Measurements from ENCODE around the gene DMRT2.

DMRT2 gene

DNA sequence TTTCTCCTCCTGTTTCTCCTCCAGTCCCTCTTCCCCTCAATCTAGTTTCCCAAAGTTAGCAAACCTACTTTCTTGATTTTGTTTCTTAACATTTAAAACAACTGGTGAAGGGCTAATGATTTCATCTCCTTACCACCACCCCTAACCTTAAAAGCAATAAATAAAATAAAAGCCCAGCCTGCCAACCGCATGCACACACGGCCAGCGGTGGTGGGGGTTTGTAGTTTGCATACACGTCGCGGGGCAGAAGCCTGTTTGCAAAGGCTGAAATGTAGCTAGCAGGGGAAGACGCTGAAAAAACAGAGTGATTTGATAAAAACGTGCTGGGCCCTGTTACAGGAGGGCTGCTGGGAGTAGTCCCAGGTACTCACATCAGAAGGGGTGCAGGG lies 1.9 kb upstream of the DMRT2 start:
- DNase-seq = no peak

DNA sequence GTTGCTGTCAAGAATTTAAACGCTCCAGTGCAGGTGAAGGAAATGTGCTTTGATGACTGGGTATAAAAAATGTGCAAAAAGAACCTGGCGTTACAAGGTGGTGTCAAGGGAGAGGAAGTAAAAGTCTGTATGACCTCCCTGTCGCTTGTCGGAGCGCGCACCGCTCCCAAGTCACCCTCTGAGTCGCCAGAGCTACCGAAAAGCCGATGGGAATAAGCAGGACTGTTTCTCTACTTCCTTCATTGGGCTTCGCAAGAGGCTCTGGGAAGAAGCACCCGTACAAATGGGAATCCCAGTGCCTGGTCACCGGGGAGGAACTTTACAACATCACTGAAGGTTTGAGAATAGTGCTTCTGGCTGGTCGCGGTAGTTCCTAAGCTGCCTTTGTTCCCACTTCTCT lies 1.3 kb upstream of the DMRT2 start:
- DNase-seq = no peak

DNA sequence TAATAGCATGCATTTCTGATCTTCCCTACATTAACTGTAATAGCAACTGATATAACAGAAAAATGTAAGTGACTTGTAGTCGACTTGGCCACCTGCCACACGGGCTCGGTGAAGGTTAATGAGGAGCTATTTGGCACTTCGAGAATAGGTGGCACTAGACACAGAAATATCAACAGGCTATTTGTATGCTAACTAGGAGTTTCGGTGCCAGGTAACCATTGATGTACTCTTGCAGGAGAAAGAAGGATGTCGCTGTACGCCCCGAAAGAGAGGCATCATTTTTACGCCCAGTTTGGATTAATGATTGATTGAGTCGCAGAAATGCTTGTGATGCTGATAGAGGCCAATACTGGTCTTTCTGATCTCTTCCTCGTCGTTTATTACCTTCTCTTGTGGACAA lies 516 bp upstream of the DMRT2 start:
- DNase-seq = no peak

DNA sequence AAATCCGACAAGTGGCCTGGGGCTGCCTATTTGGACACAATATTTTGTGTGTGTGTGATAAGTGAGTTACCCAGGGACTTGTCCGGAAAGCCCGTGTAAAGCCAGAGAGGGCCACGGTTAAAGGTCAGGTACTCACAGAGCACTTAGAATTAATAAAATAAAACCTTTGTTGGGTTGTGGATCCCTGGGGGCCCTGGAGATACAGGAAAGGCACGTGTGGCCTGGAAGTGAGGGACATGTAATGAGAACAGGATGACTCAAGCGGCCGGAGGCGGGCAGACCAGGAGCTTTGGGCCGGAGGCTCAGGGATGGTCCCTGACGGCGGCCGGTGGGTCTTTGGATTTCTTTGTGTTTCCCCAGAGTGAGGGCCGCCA lies 1.0 kb downstream of the DMRT2 start:
- no peak for DNase-seq

DNA sequence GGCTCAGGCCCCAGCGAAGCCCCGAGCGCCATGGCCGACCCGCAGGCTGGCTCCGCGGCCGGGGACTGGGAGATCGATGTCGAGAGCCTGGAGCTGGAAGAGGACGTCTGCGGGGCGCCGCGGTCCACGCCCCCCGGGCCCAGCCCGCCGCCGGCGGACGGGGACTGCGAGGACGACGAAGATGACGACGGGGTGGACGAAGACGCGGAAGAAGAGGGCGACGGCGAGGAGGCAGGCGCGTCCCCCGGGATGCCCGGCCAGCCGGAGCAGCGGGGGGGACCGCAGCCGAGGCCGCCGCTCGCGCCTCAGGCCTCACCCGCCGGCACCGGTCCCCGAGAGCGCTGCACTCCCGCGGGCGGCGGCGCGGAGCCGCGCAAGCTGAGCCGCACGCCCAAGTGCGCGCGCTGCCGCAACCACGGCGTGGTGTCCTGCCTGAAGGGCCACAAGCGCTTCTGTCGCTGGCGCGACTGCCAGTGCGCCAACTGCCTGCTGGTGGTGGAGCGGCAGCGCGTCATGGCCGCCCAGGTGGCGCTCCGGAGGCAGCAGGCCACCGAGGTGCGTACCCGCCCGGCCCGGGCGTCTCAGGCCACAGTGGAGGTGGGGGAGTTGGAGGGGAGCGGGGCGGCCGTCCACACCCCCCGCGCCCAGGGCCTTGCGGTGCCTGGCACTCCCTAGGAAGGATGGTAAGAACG lies 1.6 kb downstream of the DMRT2 start:
- no peak for DNase-seq

DNA sequence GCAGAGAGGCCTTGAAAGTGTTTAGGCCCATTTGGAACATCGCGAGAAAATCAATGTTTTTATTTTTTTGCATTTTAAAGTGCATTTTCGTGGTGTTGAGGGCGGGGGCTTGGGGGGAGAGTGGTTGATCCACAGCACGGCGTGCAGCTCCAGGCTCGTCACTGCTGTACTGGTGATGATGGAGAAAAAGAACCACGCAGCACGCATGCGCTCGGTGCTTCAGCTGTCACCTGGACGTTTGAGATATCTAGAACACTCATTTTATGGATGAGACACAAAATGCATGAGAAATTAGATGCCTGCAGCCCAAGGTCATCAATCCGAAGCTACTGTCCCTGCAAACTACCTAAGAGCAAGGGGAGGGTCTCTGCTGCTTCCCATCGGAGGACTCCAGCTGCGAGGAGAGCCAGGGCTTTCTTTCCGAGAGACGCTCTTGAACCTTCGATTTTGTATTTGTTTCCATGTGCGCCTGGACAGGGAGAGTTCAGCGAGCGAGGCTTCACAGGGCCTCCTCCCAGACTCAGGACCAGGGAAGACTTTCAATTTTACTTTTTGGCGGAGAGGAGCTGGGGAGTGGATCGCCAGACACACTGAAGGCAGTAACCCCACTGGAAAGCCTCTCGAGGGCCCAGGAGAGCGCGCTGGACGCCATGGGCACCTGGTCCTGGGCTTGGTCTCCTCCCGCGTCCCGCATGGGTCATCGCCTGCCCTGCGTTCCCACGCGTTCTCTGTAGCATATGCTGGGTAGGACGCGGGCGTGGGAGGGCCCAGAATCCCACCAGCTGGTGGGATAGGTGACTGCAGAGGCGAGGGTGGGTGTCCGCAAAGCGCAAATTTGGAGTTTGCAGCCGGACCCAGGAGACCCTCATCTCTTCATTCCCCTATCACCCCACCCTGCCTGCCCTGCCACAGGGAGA lies 2.5 kb downstream of the DMRT2 start:
- DNase-seq = no peak

DNA sequence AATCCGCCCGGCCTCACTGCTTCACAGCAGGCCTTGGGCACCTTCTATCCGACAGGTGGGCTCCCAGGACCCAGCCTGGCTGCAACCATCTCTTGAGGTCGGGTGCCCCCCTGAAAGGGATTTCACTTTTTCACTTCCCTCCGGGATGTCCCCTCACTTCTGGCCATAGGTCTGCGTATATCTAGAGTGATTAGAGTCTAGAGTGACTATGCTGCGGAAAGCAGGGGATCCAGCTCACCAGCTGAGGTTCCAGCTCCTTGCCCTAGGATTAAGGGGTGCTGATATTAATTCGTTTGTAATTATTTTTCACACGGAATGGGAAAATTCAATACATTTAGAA lies 3.1 kb downstream of the DMRT2 start:
- DNase-seq = no peak

DNA sequence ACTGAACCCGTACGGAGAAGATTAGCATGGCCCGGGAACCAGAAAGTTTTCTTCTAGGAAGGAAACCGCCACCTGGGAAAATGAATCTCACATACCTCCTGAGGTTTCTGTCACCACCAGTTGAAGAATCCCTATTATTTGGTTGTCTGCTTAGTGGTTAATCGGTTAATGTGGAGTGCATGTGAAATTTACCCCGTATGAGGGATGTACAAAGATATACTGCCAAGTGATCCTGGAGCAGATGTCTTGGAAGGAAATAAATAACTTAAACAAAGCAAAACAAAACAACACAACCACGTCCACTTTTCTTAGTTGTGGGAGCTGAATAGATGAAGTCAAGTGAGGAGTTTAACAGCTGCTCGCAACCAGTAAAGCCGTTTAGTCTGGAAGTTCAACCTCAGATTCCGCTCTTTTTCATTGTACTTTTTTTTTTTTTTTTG lies 3.8 kb downstream of the DMRT2 start:
- DNase-seq = no peak

DNA sequence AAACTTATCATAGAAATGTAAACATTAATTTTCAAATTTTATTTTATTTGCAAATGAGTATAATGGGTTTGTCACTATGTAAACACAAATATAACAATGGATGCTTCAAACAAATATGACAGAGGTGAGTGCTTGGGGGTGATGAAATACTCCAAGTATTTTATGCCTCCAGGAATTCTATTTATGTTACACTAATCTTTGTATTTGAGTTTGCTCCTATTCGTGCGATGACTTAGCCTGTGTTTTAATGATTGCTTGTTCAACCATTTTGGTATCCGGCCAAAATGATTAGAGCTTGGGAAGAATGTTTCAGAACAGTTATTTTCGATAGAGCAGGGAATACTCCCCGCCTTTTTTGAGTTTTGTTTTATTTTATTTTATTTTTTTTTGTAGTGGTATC lies 5.0 kb downstream of the DMRT2 start:
- DNase-seq = no peak

DNA sequence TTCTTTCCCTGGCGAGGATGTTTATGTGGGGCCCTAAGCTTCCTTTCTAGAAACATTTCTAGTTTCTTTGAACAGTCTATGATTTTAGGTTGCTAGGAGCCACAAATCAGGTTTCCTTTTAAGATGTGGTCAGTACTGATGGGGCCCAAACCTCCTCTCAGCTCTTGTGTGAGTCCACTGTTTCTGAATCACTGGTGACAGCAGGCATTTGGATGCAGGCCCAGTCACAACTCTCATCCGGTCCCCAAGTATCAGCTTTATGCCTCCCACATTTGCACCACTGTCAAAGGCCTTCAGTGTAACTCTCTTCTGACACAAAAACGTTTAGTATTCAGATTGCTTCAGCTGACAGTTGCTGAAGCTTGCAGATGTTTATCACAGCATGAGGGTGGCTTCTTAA lies 7.8 kb downstream of the DMRT2 start:
- DNase-seq = no peak

DNA sequence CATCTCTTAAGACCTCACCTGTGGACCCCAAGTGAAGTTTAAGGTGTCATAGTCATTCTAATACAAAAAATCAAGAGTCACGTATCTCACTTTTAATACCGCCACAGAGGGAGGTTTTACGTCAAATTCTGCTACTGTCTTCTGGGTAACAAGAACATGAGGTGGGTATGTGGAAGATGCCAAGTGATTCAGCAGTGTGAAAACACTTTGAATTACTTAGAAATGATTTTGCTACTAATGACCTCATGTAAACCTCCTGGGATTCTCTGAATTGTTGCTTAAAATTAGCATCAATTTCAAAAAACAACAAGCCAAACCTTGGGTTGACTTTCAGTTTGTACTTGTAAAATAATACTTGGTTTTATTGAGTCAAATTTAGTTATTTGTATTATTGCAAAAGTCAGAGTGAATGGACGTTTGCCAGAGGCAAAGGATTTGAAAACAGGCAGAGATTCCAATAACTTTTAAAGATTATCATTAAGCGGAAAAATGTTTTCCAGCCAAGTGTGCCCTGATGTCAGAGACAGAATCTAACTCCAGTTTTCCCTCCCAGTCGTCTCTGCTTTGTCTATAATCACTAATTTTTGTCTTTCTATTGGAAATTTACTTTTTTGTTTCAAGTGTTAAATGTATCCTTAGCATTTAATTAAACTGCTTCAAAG lies 8.8 kb downstream of the DMRT2 start:
- no peak for DNase-seq

DNA sequence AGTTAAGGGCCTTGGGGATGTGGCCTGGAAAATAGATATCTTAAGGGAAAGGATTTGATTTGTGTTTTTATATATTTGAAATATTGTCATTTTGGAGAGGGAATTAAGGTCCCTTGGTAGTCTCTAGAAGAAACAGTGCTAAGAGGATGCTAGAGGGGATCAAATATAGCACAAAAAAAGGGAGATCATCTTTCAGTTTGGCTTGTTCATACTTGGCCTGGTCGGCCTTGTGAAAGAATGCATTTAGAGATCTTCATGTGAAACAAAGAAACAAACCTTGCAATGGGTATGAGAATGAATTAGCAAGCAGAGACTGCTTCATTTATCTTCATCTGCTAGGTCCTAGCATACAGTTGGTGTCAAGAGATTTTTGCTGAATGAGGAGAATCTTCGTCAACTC lies 15.0 kb downstream of the DMRT2 start:
- no peak for DNase-seq

DNA sequence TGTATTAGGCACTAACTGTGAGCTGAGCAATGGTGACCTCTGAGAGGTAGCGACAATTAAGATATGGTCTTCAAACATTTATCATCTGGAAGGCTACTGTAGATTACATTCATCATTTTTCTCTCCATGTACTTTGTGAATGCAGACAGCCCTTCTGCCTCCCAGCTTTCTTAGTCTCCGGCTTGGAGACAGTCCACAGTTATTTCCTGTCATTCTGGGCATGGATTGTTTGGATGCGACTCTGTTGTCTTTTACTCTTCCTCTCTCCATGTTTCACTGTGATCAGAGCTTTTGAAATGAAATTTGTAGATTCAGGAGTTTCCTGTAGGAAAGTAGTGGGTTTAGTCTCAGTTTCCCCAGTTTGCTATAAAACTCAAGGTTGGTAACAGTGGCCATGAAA lies 20.5 kb downstream of the DMRT2 start:
- DNase-seq = no peak

DNA sequence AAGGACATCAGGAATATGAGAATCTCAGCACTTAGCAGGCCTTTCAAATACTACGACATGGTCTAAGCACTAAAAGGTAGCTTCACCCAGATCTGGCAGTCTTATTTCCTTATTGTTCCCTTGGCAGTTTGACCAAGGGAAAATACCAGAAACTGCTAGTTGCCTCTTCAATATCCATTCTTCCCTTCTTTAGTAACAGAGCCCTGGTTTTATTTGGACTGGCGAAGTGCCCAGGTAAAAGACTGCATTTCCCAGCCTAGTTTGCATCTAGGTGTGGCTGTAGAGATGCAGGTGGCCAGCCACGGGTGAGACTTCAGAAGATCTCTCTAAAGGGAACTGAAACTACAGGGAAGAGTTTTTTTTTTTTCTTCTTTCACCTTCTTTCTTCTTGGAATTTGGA lies 21.6 kb downstream of the DMRT2 start:
- DNase-seq = no peak

DNA sequence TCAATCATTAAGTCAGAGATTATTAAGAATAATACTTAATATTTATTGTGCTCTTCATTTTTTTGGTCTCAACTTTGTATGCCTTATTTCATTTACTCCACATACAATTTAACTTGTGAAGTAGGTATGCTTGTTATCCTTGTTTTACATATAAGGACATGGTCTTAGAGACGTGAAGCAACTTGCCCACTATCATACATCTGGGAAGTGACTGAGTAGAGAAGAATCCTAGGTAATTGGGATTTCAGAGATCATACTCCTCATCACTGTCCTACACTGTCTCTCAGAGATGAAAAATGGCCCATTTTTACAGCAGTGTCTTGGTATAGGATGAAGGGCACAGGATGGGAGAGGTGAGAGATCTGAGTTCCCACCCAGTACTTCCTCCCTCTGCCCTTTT lies 23.3 kb downstream of the DMRT2 start:
- DNase-seq = no peak

DNA sequence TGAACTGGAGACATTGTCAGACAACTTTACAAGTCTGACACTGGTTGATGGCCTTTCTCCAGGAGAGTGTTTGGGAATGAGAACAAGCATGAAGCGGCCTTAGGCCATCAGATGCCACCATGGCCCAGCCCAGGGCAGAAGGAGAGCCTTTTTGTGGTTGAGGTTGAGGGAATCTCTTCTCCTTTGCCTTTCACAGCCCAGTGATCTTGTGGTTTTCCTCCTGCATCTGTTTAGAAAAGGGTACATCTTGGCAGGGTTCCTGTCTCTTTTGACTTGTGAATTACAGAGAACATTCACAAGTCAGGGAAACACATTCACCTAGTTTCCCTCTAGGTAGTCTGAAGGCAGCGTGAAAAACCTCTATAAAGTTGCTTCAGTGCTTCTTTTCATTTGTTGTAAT lies 27.5 kb downstream of the DMRT2 start:
- no peak for DNase-seq

DNA sequence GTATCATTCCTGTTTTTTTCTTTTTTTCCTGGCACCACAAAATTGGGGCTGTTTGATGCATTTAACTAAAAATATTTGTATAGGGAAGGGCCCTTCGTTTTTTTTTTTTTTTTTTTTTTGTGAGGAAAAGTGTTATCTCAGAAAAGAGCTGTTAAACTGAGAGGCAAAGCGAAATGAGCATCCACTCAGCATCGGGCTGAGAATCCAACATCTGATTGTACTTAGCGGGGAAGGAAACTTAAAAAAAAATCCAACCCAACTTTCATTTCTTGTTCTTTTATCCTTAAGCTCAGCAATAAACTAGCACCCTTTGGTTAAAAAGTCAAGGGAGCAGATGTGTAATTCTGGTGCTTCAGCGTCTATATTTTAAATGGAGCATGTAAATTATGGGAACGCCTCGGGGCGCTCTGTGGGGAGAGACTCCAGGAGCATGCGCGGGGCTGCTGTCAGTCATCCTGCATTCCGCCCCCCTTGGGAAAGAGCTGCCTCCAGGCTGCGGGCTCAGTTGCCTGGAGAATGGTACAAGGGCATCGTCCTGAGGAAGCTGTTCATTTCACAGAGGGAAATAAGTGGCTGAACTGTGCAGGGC lies 33.3 kb downstream of the DMRT2 start:
- no peak for DNase-seq

DNA sequence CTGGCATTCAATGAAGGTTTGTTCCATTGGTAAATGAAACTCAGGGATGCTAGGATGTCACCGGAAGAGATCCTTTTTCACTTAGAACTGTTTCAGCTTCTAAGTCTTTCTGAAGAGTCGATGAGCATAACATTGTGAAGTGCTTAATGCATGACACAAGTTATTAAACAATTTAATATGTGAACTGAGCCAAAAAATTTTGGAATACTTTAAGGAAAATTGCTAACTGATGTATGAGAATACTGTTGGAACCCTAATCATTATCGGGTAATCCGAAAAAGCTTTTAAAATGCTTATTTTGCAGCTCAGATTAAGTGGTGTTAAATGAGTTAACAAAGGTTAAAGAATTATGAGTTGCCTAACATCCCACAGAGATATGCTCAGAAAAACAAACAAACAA lies 34.9 kb downstream of the DMRT2 start:
- no peak for DNase-seq

DNA sequence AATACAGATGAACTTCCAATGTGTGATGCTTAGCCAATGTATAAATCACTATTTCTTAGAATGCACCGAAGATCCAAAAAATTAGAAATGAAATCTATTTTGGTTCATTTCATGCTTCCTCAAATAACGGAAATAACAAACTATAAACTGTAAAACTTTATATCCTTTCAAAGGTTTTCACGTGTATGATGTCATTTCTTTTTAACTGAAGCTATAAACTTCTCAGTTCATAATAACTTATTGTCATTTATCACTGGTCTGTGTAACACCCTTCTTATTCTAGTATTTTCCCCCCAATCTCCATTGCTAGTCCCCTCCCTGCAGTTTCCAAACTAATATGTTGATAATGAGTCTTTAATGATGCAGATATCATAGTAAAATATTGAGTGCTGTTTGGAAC lies 36.4 kb downstream of the DMRT2 start:
- no peak for DNase-seq

DNA sequence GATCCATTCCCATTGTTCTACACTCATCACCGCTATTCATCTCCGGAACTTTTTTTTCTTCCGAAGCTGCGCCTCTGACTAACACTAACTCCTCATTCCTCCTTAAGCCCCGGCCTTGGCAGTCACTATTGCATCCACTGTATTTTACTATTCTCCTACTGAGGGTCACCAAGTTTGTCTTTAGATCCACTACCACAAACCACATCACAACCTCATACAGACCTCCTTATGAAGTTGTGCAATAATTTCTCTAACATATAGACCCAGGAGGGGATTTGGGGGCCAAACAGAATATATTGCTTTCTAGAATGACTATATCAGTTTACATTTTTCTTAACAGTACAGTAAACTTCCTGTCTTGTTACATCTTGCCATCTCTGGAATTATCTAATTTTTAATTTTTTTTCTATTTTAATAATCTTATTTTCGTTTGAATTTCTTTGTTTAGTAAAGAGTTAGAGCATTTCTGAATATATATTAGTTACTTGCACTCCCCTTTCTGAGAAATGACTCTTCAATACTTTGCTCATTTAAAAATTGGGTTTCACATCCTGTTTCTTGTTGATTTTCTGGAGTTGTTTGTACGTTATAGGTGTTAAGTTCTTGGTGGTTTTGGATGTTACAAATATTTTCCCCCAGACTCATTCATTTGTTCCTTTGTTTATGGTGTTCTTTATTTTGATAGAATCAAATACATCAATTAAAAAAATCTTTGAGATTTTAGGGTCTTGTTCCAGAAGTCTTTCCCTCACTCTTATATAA lies 37.1 kb downstream of the DMRT2 start:
- no peak for DNase-seq

DNA sequence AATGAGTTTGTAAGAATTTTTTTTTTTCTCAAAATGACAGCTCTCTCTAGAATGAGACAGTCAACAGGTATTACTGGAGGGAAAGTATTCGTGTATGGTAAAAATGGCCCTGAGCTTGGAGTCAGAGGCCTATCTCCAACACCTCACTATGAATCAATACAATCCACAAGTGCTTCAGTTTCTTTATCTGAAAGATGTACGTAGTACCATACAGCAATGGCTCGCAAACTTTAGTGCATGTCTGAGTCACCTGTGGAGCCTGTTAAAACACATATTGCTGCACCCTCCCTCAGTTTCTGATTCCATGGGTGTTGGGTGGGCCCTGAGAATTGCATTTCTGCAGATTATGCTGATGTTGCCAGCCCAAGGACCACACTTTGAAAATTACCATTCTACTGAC lies 44.6 kb downstream of the DMRT2 start:
- no peak for DNase-seq

DNA sequence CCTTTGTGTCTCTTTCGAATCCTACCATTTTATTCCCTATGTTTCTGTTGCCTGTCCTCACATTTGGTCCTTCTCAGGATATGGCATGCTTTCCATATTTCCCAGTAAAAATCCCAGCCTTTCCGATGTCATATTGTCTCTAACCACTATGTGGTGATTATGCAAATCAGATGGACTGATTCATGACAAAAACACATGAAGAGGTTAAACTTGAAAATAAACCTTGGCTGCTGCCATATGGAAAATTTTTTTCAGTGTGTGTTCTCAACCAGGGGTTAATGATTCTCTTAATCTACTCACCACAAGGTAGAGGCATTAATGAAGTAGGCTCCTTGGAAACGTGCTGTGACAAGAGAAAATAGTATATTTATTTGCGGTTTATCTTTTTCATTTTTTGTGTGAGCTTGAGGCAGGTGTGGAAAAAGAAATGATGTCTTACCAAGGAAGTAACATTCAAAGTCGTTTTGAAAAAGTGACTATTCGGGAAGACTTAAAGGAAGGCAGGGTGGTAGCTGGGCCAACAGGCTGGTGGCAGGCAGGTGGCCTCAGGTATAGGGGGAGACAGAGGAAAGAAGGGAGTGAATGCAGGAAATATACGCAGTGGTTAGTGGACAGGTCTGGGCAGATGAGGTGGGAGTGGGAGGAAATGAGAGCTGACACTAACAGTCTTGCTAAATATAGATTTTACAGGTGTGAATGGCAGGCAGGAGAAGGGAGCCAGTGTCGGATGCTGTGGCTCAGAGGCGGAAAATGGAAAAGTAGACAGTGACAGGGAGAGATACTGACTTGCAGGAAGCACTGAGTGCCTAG lies 46.2 kb downstream of the DMRT2 start:
- DNase-seq = no peak

Measured in GF-D8 (cell line).